Loucy (cell line): Measurements from ENCODE around the gene ZNF467.

Experiments used
- H2AFZ ChIP-seq: fragments of 200-600 bp; sonication (generic); 2 replicates; pipeline ENCODE4 v1.6.0; 2016; ENCODE audit warnings: antibody characterized with exemption, mild to moderate bottlenecking, low read length, moderate library complexity
- H3F3A ChIP-seq: fragments of 200-600 bp; 2 replicates; pipeline ENCODE4 v1.6.0; 2016; ENCODE audit warnings: antibody characterized with exemption, low read depth, mild to moderate bottlenecking
- H3K27me3 ChIP-seq: fragments of 200-600 bp; sonication (generic); 2 replicates; pipeline ENCODE4 v1.6.1; 2014; ENCODE audit warnings: low read length, mild to moderate bottlenecking; ENCODE audit not compliant: insufficient read depth, poor library complexity, severe bottlenecking
- H3K36me3 ChIP-seq: fragments of 200-600 bp; sonication (generic); 2 replicates; pipeline ENCODE4 v1.6.1; 2016; ENCODE audit warnings: low read length; ENCODE audit not compliant: insufficient read depth
- H3K4me1 ChIP-seq: fragments of 200-600 bp; sonication (generic); 2 replicates; pipeline ENCODE4 v1.5.1; 2014; ENCODE audit warnings: low read length, mild to moderate bottlenecking; ENCODE audit not compliant: insufficient read depth, poor library complexity, severe bottlenecking
- H3K4me2 ChIP-seq: fragments of 200-600 bp; sonication (generic); 2 replicates; pipeline ENCODE4 v1.6.0; 2014; ENCODE audit warnings: antibody characterized with exemption, low read length, low read depth, mild to moderate bottlenecking; ENCODE audit not compliant: poor library complexity, severe bottlenecking
- H3K4me3 ChIP-seq: fragments of 200-600 bp; sonication (generic); 2 replicates; pipeline ENCODE4 v1.5.1; 2014; ENCODE audit warnings: low read length, mild to moderate bottlenecking, mixed read lengths; ENCODE audit not compliant: poor library complexity, severe bottlenecking
- H3K79me2 ChIP-seq: fragments of 200-600 bp; sonication (generic); 2 replicates; pipeline ENCODE4 v1.6.1; 2014; ENCODE audit warnings: low read length; ENCODE audit not compliant: insufficient read depth
- H3K9ac ChIP-seq: fragments of 200-600 bp; sonication (generic); 2 replicates; pipeline ENCODE4 v1.6.0; 2014; ENCODE audit warnings: mild to moderate bottlenecking, low read depth, low read length, moderate library complexity; ENCODE audit not compliant: poor library complexity, severe bottlenecking
- H3K9me2 ChIP-seq: fragments of 200-600 bp; sonication (generic); replicated peaks from 2 replicates; pipeline ENCODE4 v1.6.1; 2016; ENCODE audit warnings: low read depth, low read length, mixed read lengths
- H3K9me3 ChIP-seq: fragments of 200-600 bp; sonication (generic); 2 replicates; pipeline ENCODE4 v1.6.1; 2014; ENCODE audit warnings: mild to moderate bottlenecking, antibody characterized with exemption, low read length, low read depth; ENCODE audit not compliant: insufficient read depth
- H4K20me1 ChIP-seq: fragments of 200-600 bp; sonication (generic); 2 replicates; pipeline ENCODE4 v1.6.0; 2014; ENCODE audit warnings: antibody characterized with exemption, low read length, mild to moderate bottlenecking; ENCODE audit not compliant: insufficient read depth, poor library complexity, severe bottlenecking
- EZH2phosphoT487 ChIP-seq: fragments of 200-600 bp; IDR thresholded peaks from 2 replicates; pipeline ENCODE4 v1.6.1; 2018; ENCODE audit warnings: antibody characterized with exemption, mild to moderate bottlenecking, moderate library complexity, borderline replicate concordance
- TF ChIP-seq, protein P1 (sequence below): fragments of 200-600 bp; sonication (generic); conservative IDR thresholded peaks from 2 replicates; pipeline ENCODE4 v1.5.1; 2014; ENCODE audit warnings: mild to moderate bottlenecking, antibody characterized with exemption, low read length

ZNF467 gene

DNA sequence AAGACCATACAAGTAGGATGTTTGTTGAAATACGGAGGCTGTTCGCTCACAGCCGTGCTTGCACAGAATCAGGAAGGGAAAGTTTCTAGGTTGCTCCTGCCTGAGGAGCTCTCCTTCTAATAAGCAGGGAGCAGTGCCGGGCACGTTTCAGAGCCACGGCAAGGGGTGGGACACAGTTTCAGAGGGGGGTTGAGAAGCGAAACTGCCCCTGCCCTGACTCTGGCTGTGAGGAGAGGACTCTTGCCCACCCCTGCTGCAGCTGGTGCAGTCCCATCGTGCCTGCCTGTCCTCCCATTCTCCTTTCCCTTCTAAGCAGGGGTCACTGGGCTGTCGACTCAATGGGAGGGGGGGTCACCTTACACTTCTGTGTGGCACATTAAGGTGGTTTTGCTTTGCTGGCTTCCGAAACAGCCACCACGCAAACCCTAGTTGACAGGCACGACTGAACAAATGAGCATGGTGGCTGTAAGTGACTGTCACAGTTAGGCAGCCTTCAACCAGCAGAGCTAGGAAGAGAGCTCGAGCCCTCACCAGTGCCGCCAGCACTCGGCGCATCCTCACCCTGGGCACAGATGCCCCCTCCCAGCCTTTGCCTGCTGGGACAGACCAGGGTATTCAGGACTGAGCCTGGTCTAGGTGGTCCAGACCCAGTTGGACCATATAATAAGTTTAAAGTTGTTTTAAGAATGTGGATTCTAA is 37.5 kb downstream of the ZNF467 start:
- no peak overlapping the region for H2AFZ ChIP-seq
- no peaks in the 10 kb centered on the region for H3K27me3 ChIP-seq
- H3K4me1 ChIP-seq: peaks cover 10% of the 10 kb centered on the region
- H3K4me2 ChIP-seq: no peak overlapping the region
- H3K9me3 ChIP-seq: no peaks in the 10 kb centered on the region
- H3F3A ChIP-seq: no peaks in the 10 kb centered on the region
- TF ChIP-seq EZH2phosphoT487: no peak
- TF ChIP-seq, protein P1, sequence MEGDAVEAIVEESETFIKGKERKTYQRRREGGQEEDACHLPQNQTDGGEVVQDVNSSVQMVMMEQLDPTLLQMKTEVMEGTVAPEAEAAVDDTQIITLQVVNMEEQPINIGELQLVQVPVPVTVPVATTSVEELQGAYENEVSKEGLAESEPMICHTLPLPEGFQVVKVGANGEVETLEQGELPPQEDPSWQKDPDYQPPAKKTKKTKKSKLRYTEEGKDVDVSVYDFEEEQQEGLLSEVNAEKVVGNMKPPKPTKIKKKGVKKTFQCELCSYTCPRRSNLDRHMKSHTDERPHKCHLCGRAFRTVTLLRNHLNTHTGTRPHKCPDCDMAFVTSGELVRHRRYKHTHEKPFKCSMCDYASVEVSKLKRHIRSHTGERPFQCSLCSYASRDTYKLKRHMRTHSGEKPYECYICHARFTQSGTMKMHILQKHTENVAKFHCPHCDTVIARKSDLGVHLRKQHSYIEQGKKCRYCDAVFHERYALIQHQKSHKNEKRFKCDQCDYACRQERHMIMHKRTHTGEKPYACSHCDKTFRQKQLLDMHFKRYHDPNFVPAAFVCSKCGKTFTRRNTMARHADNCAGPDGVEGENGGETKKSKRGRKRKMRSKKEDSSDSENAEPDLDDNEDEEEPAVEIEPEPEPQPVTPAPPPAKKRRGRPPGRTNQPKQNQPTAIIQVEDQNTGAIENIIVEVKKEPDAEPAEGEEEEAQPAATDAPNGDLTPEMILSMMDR: no peak
- no peaks in the 10 kb centered on the region; the same call in 1 of the 2 replicates for H3K36me3 ChIP-seq
- no peaks in the 10 kb centered on the region for H4K20me1 ChIP-seq
- H3K4me3 ChIP-seq: no peak overlapping the region
- H3K9me2 ChIP-seq: no peaks in the 10 kb centered on the region
- no peaks in the 10 kb centered on the region for H3K79me2 ChIP-seq
- no peak overlapping the region for H3K9ac ChIP-seq

DNA sequence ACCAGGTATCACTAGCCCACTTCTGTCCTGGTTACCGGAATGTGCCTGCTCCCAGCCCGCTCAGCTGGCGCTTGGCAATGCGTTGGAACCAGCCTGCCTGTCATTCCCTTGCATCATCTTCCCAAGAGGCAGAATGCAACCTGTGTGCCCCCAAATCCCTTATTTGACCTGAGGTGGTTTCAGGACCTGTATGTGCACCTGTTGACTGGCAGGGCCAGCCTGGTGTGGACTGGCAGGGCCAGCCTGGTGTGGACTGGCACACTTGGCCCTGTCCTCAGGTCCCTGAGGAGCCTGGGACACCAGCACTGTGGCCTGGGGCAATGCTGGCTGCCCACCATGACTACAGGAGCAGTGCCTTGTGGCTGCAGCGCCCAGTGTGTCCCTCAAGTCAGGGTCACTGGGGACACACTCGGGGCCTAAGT is 38.2 kb downstream of the ZNF467 start:
- Histone ChIP-seq H3K9me3 (no peaks in the 10 kb centered on the region), H3K9me2 (no peaks in the 10 kb centered on the region), H3K9ac (no peak overlapping the region), H3K4me1 (peaks cover 10% of the 10 kb centered on the region), H3K4me2 (no peak overlapping the region), H3F3A (no peaks in the 10 kb centered on the region), H2AFZ (no peak overlapping the region), H3K27me3 (no peaks in the 10 kb centered on the region), H4K20me1 (no peaks in the 10 kb centered on the region), H3K36me3 (peaks cover 3% of the 10 kb centered on the region; the same call in 1 of the 2 replicates), H3K4me3 (no peak overlapping the region), H3K79me2 (no peaks in the 10 kb centered on the region)
- TF ChIP-seq EZH2phosphoT487: no peak
- TF ChIP-seq, protein P1: no peak

DNA sequence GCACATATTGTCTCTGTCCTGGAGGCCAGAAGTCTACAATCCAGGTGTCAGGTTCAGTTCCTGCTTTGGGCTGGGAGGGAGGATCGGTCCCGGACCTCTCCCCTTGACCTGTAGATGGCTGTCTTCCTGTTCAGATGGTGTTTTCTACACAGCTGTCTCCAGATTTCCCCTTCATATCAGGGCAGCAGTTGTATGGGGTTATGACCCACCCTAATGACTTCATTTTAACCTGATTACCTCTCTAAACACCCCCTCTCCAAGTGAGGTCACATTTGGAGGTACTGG is 38.7 kb downstream of the ZNF467 start:
- no peaks in the 10 kb centered on the region for H3K27me3 ChIP-seq
- H3K4me2 ChIP-seq: no peak overlapping the region
- no peaks in the 10 kb centered on the region for H3F3A ChIP-seq
- no peaks in the 10 kb centered on the region for H4K20me1 ChIP-seq
- H3K9me2 ChIP-seq: no peaks in the 10 kb centered on the region
- no peak overlapping the region for H3K9ac ChIP-seq
- no peaks in the 10 kb centered on the region for H3K79me2 ChIP-seq
- peaks cover 10% of the 10 kb centered on the region for H3K4me1 ChIP-seq
- H3K36me3 ChIP-seq: peaks cover 7% of the 10 kb centered on the region; the same call in 1 of the 2 replicates
- no peak overlapping the region for H2AFZ ChIP-seq
- no peak for TF ChIP-seq EZH2phosphoT487
- TF ChIP-seq, protein P1: no peak
- H3K9me3 ChIP-seq: no peaks in the 10 kb centered on the region
- H3K4me3 ChIP-seq: no peak overlapping the region
